ENCODE measurements around the gene KRT36.

KRT36 gene

DNA sequence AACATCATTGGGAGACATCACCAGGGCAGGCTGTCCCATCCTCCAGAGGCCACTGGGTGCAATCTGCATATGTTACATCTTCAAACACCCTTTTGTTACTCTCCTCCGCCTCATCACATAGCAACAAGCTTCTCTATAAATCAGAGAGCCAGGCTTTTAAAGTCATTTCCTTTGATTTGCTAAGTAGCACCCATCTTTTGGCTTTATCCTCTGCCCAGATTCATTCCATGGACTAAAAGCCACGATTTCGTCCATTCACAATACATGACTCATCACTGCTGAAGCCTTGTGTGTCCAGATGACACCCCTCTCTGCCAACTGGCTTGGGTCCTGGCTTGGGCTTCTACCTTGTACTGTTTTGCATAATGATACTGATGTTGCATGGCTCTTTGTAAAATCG, 47.0 kb downstream of the KRT36 start:
- no peak for DNase-seq (ENCODE audit: extremely low read depth in 1 of 2, low read depth in 1 of 2)

DNA sequence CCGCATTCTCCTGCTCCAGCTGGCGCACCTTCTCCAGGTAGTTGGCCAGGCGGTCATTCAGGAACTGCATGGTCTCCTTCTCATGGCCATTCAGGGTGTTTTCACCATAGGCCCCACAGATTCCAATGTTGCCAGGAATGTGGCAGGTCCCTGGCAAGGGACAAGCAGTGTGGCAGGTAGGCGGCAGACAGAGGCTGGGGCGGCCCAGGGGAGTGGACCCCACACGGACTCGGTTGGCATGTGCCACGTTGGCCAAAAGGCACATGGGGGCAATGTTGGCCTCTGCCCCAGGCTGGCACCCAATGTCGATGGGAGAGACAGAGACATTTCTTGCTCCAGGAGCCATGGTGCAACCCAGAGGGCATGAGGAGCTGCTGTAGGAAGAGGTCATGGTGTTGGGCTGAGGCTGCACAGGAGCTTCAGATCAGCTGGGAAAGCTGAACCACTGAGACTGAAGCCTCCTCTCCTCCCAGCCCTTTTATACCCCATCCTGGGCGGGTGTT, 49.1 kb downstream of the KRT36 start, which contains the start of gene KRT38:
Gene KRT38 (minus strand): TSS at position 453 of the 503 bp plus-strand sequence. CDS start 62 bp downstream, at position 391.
- no peak for DNase-seq (ENCODE audit: extremely low read depth in 1 of 2, low read depth in 1 of 2)

DNA sequence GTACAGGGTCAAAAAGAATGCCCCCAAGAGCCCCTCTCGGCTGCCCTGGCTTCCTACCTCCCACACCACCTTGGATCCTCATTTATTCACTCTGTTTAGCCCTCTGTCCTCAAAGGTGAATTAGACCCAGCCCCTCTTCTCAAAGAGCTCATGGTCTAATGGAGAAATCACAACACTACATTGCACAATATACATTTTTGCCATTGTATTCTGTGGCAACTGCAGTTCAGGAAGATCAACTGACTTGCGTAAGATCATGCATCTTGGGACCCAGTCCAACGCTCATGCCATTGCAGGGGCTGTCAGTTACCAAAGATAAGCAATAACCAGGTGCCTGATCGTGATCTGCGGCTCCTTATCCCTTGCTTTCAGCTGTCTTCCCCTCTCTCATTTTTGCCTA, 50.3 kb downstream of the KRT36 start:
- DNase-seq (ENCODE audit: extremely low read depth in 1 of 2, low read depth in 1 of 2): no peak

DNA sequence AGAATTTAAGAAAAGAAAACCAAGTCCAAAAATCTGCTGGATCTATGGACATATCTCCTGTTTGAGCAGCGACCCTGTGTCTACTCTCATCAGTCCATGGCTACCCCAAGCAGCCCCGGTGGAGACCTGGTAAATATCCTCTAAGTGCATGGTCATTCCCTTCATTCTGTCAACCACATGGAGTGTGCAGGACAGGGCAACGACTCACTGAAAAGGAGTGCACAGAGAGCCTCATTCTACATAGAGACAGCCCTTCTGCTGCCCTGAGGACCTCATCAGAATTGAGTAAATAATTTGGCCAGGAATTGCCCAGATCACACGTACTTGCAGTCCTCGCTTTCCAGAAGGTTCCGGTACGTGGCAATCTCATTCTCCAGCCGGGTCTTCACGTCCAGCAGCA, 51.9 kb downstream of the KRT36 start:
- no peak for DNase-seq (ENCODE audit: extremely low read depth in 1 of 2, low read depth in 1 of 2)

DNA sequence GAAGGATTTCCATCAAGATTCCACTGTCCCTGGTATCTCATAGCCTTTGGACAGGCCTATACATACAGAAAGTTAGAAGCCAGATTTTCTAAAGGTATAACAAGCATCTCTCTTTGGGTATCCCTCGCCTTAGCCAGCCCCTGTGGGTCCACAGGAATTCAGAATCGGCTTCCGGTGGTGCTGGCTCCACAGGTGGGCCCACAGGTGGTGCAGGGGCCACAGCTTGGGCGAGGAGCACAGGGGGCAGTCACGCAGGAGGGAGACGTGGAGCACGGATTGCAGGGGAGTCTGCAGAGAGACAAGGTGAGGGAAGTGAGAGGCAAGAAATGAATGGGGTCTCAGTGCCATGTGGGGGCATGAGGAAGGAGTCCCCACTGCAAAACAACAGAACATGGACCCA, 52.5 kb downstream of the KRT36 start:
- no peak for DNase-seq (ENCODE audit: extremely low read depth in 1 of 2, low read depth in 1 of 2)

Data from stimulated activated CD8-positive, alpha-beta memory T cell treated with anti-CD3 and anti-CD28 coated beads, Interleukin-7, amount 100 ng/mL, for 48 hours (primary cell).